Cardiac septum (tissue), 1 donor: ENCODE measurements around the gene SIKE1. TPM values are rescaled to one million over a fixed set of nuclear protein-coding genes. Genes with fewer than 3 reads are reported as not detected.
"Not testable (repeated sequence)": the region's sequence is repeated elsewhere in the genome, so short reads cannot be mapped to it uniquely, and the experiment has no call there.

Source experiments
- DNase-seq: peaks from one replicate; pipeline ENCODE4 v3.0.0-alpha.2; 2020; ENCODE audit warnings: low spot score
- intact Hi-C: fragments of 100-400 bp; cut with DNase I; formaldehyde crosslinking; loops from one replicate; pipeline ENCODE4 v1.14.0; 2022
- total RNA-seq: library from RNA; stranded (reverse); fragmentation: NEBNext Ultra II Directional; extraction: Animal tissue kit (Norgen Biotek cat#: 25700); gene quantifications from one replicate; pipeline ENCODE4 v1.2.1, GENCODE V29; 2021
- donor health status: DM: no; HTN: no; CAD: no.

SIKE1 gene
- total RNA-seq, 1 donor from 2014 or later, result 40.2 TPM

GRCh38 chr1:114756949-114757454 lies 23.5 kb downstream of the SIKE1 start:
- DNase-seq, result no peak
- intact Hi-C loops, result loop anchor here (2.0 to 5.0 kb wide), 3 partner anchors 40 to 245 kb away; partner anchors contain the start of genes BCAS2, NRAS and TRIM33

GRCh38 chr1:114756009-114756892 lies 24.2 kb downstream of the SIKE1 start:
- DNase-seq, result no peak
- intact Hi-C loops, result loop anchor here (2.0 to 5.0 kb wide), 3 partner anchors 39 to 244 kb away; partner anchors contain the start of genes BCAS2, NRAS and TRIM33

- DNase-seq, result no peak
- intact Hi-C loops, result loop anchor here (5.0 kb wide), 2 partner anchors 173 to 243 kb away; partner anchors contain the start of genes BCAS2 and TRIM33
Observed at GRCh38 chr1:114755006-114755931, 25.2 kb downstream of the SIKE1 start.

- intact Hi-C loops, DNase-seq: not testable (repeated sequence)
Observed at GRCh38 chr1:114753702-114754101, 26.8 kb downstream of the SIKE1 start.

GRCh38 chr1:114753143-114753542 lies 27.3 kb downstream of the SIKE1 start:
- intact Hi-C loops, result no loop called here
- DNase-seq, result no peak

GRCh38 chr1:114750780-114751179 lies 29.7 kb downstream of the SIKE1 start:
- DNase-seq, result no peak
- intact Hi-C loops, result no loop called here

- no peak for DNase-seq
- intact Hi-C loops, result no loop called here
Observed at GRCh38 chr1:114749835-114750234, 30.6 kb downstream of the SIKE1 start.

GRCh38 chr1:114746450-114747121 lies 33.9 kb downstream of the SIKE1 start:
- intact Hi-C loops, result no loop called here
- no peak for DNase-seq

- DNase-seq, result no peak
- intact Hi-C loops, result no loop called here
Observed at GRCh38 chr1:114745291-114745690, 35.2 kb downstream of the SIKE1 start.

GRCh38 chr1:114741963-114742746 lies 38.3 kb downstream of the SIKE1 start:
- intact Hi-C loops, result no loop called here
- DNase-seq, result no peak

GRCh38 chr1:114740331-114740730 lies 40.2 kb downstream of the SIKE1 start:
- no peak for DNase-seq
- intact Hi-C loops, result no loop called here

GRCh38 chr1:114737314-114737849 lies 43.1 kb downstream of the SIKE1 start:
- DNase-seq, result no peak
- intact Hi-C loops, result no loop called here

- intact Hi-C loops, result no loop called here
- DNase-seq, result no peak
Observed at GRCh38 chr1:114735479-114735878, 45.0 kb downstream of the SIKE1 start.

GRCh38 chr1:114729782-114730181 lies 50.7 kb downstream of the SIKE1 start:
- DNase-seq, result no peak
- intact Hi-C loops, result no loop called here

- intact Hi-C loops, result no loop called here
Observed at GRCh38 chr1:114728553-114728952, 51.9 kb downstream of the SIKE1 start.

GRCh38 chr1:114725230-114725629 lies 55.3 kb downstream of the SIKE1 start:
- intact Hi-C loops, result no loop called here

More at GRCh38 chr1:114728553-114728952, 51.9 kb downstream of the SIKE1 start:
- no peak for DNase-seq

GRCh38 chr1:114723915-114724314 lies 56.6 kb downstream of the SIKE1 start:
- DNase-seq, result no peak
- intact Hi-C loops, result no loop called here

More at GRCh38 chr1:114725230-114725629, 55.3 kb downstream of the SIKE1 start:
- no peak for DNase-seq

GRCh38 chr1:114723457-114723856 lies 57.0 kb downstream of the SIKE1 start:
- intact Hi-C loops, result no loop called here
- no peak for DNase-seq
